ENCODE results near the gene ATF6. TPM values are rescaled to one million over a fixed set of nuclear protein-coding genes. Genes with fewer than 3 reads are reported as not detected.
"Not testable (repeated sequence)": the region's sequence is repeated elsewhere in the genome, so short reads cannot be mapped to it uniquely, and the experiment has no call there.

ATF6 gene
- polyA plus RNA-seq, 2 of the 4 experiments (the other 2 are of a cell fraction) = 8.6 to 28.0 TPM

- no peak for ATAC-seq
- Histone ChIP-seq H3K27ac (no peak overlapping the region), H3K4me3 (no peak overlapping the region), H3K9me3 (no peaks in the 10 kb centered on the region), H3K4me1 (no peaks in the 10 kb centered on the region), H3K4me2 (no peak overlapping the region)
- no peak for FAIRE-seq
- WGBS (ENCODE audit: missing lambda C conversion rate) = 87% methylated on average over 2 of the region's 2 CpGs
- CTCF ChIA-PET = interaction anchor here (0.7 to 3.2 kb wide), 4 partner anchors 102 to 316 kb away, joined by 3 to 14 read pairs (median 4); no protein-coding TSS in a partner anchor
- no peak for DNase-seq (ENCODE audit: low read depth in 1 of 2, low spot score in 1 of 2)
- POLR2A ChIA-PET = no interaction called here
- TF ChIP-seq TFCP2L1 (CRISPR knock-in tag; IDR thresholded peaks at IDR 0.05) (no peak), ZSCAN20 (CRISPR knock-in tag; IDR thresholded peaks at IDR 0.05) (no peak), POLR2AphosphoS2 (conservative IDR thresholded peaks at IDR 0.05; ENCODE audit: low read length) (no peak), HOXA7 (CRISPR knock-in tag; IDR thresholded peaks at IDR 0.05) (no peak), SREBF2 (IDR thresholded peaks at IDR 0.05) (no peak), ESRRA (IDR thresholded peaks at IDR 0.05; ENCODE audit: borderline replicate concordance, low read length) (no peak), RCOR1 (IDR thresholded peaks at IDR 0.05; ENCODE audit: low read depth, low read length) (no peak), FOSB (CRISPR knock-in tag; IDR thresholded peaks at IDR 0.05) (no peak), NR3C1 (IDR thresholded peaks at IDR 0.05) (no peak), ZC3H11A (IDR thresholded peaks at IDR 0.05) (no peak), KDM1A (IDR thresholded peaks at IDR 0.05; ENCODE audit: low read depth) (no peak), KDM5A (IDR thresholded peaks at IDR 0.05) (no peak), HOXB5 (CRISPR knock-in tag; IDR thresholded peaks at IDR 0.05) (no peak), HMGXB4 (CRISPR knock-in tag; IDR thresholded peaks at IDR 0.05; ENCODE audit: borderline replicate concordance) (no peak), REST (IDR thresholded peaks at IDR 0.05) (no peak), EHMT2 (IDR thresholded peaks at IDR 0.05; ENCODE audit: low read depth) (no peak)
Observed at GRCh38 chr1:161803181-161803580, 37.1 kb downstream of the ATF6 start.

DNA sequence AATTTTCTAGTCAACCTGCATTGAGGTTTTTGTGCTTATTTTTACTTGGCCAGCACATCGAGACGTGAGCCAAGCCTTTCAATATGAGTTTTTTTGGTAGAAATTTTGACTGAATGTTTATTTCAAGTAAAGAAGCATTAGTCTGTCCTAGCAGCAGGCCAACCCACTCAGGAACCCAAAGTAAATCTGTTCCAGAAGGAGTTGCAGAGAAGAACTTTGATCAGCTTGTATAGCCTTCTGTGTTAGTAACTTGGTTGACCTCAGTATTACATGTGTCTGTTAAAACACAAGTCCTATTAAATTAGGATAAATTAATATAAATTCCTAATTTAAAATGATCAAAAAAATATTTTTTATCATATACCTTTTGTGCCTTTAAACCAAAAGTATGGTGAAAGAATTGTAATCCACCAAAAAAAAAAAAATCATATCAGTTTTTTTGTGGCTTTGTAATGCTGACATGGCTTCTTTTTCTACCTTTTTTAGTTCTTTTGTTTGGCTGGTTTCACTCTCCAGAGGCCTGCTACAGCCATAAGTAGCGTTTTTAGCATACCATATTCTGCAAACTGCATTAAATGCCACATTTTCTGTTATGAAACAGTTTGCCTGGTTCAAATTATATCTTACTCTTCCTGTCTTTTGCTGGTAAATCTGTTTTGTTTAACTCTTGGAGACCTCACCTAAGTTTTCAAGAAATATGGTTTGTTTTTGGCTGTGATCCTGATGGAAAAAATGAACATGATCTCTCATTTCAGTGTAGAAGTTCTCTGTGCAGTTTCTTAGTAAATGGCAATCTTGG is 39.5 kb downstream of the ATF6 start:
- Histone ChIP-seq H3K27ac (no peak overlapping the region), H3K4me3 (no peak overlapping the region), H3K4me2 (no peak overlapping the region), H3K4me1 (no peaks in the 10 kb centered on the region), H3K9me3 (peaks cover 3% of the 10 kb centered on the region; the same call in 1 of the 3 replicates)
- POLR2A ChIA-PET = no interaction called here
- WGBS (ENCODE audit: missing lambda C conversion rate) = 91% methylated on average over 3 of the region's 3 CpGs
- ATAC-seq (no peak), FAIRE-seq (no peak), DNase-seq (ENCODE audit: low read depth in 1 of 2, low spot score in 1 of 2) (no peak)
- peak; percentile 52 for TF ChIP-seq MAFK (IDR thresholded peaks at IDR 0.05; ENCODE audit: partially characterized antibody)
- no peak for TF ChIP-seq ZC3H11A (IDR thresholded peaks at IDR 0.05)
- CTCF ChIA-PET = no interaction called here

DNA sequence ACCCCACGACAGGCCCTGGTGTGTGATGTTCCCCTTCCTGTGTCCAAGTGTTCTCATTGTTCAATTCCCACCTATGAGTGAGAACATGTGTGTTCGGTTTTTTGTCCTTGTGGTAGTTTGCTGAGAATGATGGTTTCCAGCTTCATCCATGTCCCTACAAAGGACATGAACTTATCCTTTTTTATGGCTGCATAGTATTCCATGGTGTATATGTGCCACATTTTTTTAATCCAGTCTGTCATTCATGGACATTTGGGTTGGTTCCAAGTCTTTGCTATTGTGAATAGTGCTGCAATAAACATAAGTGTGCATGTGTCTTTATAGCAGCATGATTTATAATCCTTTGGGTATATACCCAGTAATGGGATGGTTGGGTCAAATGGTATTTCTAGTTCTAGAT is 43.1 kb downstream of the ATF6 start:
- WGBS (ENCODE audit: missing lambda C conversion rate) = 84% methylated on average over 1 of the region's 2 CpGs
- CTCF ChIA-PET; POLR2A ChIA-PET; H3K9me3 ChIP-seq; ATAC-seq; H3K4me3 ChIP-seq; H3K4me2 ChIP-seq; H3K27ac ChIP-seq; H3K4me1 ChIP-seq; DNase-seq (ENCODE audit: low read depth in 1 of 2, low spot score in 1 of 2); FAIRE-seq: not testable (repeated sequence)

DNA sequence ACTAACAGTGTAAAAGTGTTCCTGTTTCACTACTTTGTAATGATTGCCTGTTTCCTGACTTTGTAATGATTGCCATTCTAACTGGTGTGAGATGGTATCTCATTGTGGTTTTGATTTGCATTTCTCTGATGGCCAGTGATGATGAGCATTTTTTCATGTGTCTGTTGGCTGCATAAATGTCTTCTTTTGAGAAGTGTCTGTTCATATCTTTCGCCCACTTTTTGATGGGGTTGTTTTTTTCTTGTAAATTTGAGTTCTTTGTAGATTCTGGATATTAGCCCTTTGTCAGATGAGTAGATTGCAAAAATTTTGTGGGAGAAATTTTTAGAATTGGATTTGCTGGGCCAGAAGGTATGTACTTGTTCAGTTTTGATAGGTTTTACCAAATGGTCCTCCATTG is 43.5 kb downstream of the ATF6 start:
- H3K27ac ChIP-seq; POLR2A ChIA-PET; FAIRE-seq; ATAC-seq; H3K4me3 ChIP-seq; H3K4me1 ChIP-seq; H3K4me2 ChIP-seq; H3K9me3 ChIP-seq; CTCF ChIA-PET; DNase-seq (ENCODE audit: low read depth in 1 of 2, low spot score in 1 of 2): not testable (repeated sequence)
- WGBS (ENCODE audit: missing lambda C conversion rate) = 96% methylated on average over 1 of the region's 1 CpG
